ENCODE measurements around the gene FBRSL1. TPM values are rescaled to one million over a fixed set of nuclear protein-coding genes. Genes with fewer than 3 reads are reported as not detected.

FBRSL1 gene
- total RNA-seq, 4 donors from 2014 or later: 5.9 to 34.3 (median 23.4) TPM

- no peaks in the 10 kb centered on the region for H3K36me3 ChIP-seq
- H3K4me1 ChIP-seq: no peaks in the 10 kb centered on the region
- H3K27me3 ChIP-seq: no peaks in the 10 kb centered on the region
- H3K4me3 ChIP-seq: no peak overlapping the region
- DNase-seq: no peak
- no peak for TF ChIP-seq POLR2A (IDR thresholded peaks at IDR 0.05)
- TF ChIP-seq, protein P1, sequence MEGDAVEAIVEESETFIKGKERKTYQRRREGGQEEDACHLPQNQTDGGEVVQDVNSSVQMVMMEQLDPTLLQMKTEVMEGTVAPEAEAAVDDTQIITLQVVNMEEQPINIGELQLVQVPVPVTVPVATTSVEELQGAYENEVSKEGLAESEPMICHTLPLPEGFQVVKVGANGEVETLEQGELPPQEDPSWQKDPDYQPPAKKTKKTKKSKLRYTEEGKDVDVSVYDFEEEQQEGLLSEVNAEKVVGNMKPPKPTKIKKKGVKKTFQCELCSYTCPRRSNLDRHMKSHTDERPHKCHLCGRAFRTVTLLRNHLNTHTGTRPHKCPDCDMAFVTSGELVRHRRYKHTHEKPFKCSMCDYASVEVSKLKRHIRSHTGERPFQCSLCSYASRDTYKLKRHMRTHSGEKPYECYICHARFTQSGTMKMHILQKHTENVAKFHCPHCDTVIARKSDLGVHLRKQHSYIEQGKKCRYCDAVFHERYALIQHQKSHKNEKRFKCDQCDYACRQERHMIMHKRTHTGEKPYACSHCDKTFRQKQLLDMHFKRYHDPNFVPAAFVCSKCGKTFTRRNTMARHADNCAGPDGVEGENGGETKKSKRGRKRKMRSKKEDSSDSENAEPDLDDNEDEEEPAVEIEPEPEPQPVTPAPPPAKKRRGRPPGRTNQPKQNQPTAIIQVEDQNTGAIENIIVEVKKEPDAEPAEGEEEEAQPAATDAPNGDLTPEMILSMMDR (IDR thresholded peaks at IDR 0.05): no peak
- 81 to 100% methylated on average over 1 to 2 of the region's 9 CpGs for WGBS, 2 donors
- intact Hi-C loops (cut with DNase I): no loop called here
- no peaks in the 10 kb centered on the region for H3K9me3 ChIP-seq
- H3K27ac ChIP-seq: no peak overlapping the region
Measured at GRCh38 chr12:132541200-132541599, 51.2 kb downstream of the FBRSL1 start.

DNA sequence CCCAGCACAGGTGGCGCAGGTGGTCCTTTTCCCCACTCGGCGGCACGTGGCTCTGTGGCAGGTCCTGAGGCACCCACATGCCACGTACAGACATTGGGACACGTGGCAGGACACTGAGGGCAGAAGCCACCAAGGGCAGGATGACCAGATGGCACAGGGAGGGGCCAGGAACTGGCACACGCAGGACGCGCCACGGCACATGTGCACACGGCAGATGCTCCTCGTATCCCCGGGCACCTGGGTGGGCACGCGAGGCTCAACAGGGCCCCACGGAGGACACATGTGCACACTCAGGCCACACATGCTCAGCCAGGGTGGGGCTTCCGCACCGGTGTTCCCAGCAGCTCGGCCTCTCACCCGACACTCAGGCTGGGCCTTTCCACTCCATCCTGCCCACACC is 52.0 kb downstream of the FBRSL1 start:
- Histone ChIP-seq H3K4me1 (no peaks in the 10 kb centered on the region), H3K9me3 (no peaks in the 10 kb centered on the region), H3K4me3 (no peak overlapping the region), H3K27ac (no peak overlapping the region), H3K36me3 (no peaks in the 10 kb centered on the region), H3K27me3 (no peaks in the 10 kb centered on the region)
- intact Hi-C loops (cut with DNase I): no loop called here
- 40 to 95% methylated on average over 1 to 12 of the region's 20 CpGs for WGBS, 2 donors
- DNase-seq: no peak
- TF ChIP-seq POLR2A (IDR thresholded peaks at IDR 0.05): no peak
- TF ChIP-seq, protein P1 (IDR thresholded peaks at IDR 0.05): no peak

GRCh38 chr12:132542661-132543060 is 52.7 kb downstream of the FBRSL1 start:
- Histone ChIP-seq H3K27me3 (no peaks in the 10 kb centered on the region), H3K4me1 (no peaks in the 10 kb centered on the region), H3K4me3 (no peak overlapping the region), H3K36me3 (peaks cover 0 to 5% (median 0%) of the 10 kb centered on the region in 3 donors), H3K9me3 (no peaks in the 10 kb centered on the region), H3K27ac (no peak overlapping the region)
- intact Hi-C loops (cut with DNase I): no loop called here
- no peak for DNase-seq
- WGBS, 2 donors: 80 to 83% methylated on average over 1 to 2 of the region's 9 CpGs
- TF ChIP-seq POLR2A (IDR thresholded peaks at IDR 0.05): no peak
- TF ChIP-seq, protein P1 (IDR thresholded peaks at IDR 0.05): no peak

DNA sequence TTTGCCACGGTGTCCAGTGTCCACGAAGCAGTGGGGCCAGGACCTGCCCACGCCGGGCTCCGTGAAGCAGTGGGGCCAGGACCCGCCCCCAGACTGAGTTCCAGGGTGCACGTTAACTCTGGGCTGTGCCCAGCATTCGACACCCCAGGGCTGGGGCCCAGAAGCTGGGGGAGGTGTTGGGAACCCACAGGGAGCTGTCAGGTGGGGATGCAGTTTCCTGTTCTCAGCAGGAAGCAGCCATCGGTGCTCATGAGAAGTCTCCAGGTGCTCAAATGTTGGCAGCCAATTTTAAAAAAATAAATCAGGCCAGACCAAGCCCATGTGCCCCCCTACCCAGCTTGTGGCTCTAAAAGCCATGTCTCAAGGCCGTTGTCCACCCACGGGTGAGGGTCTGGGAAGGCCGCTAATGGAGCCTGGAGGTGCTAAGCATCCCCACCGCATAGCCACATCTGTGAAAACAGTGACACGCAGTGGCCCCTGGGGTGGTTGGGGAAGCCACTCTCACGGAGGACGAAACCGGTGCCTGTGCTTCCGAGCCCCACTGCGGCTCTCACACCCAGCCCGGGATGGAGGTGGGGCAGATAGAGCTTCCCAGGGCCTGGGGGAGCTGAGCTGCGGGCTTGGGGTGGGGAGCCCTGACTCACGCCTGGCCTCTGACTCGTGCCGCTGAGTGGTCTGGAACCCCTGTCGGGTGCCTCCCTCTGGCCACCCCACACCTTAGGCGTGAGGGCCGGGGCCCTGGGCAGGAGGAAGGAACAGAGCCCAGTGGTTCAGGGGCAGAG is 53.5 kb downstream of the FBRSL1 start:
- H3K27ac ChIP-seq: no peak overlapping the region
- WGBS, 2 donors: 81 to 96% methylated on average over 5 of the region's 27 CpGs
- H3K27me3 ChIP-seq: no peaks in the 10 kb centered on the region
- DNase-seq: no peak
- H3K4me3 ChIP-seq: no peak overlapping the region
- intact Hi-C loops (cut with DNase I): no loop called here
- TF ChIP-seq, protein P1 (IDR thresholded peaks at IDR 0.05): no peak
- TF ChIP-seq POLR2A (IDR thresholded peaks at IDR 0.05): no peak
- H3K4me1 ChIP-seq: no peaks in the 10 kb centered on the region
- H3K9me3 ChIP-seq: no peaks in the 10 kb centered on the region
- H3K36me3 ChIP-seq: peaks cover 0 to 13% (median 1%) of the 10 kb centered on the region in 3 donors

- H3K9me3 ChIP-seq: no peaks in the 10 kb centered on the region
- DNase-seq: no peak
- TF ChIP-seq, protein P1 (IDR thresholded peaks at IDR 0.05): no peak
- TF ChIP-seq POLR2A (IDR thresholded peaks at IDR 0.05): no peak
- no peaks in the 10 kb centered on the region for H3K4me1 ChIP-seq
- WGBS, 2 donors: 95% methylated on average over 5 of the region's 12 CpGs; no CpG with 5 or more reads in 1 of the 2 donors
- H3K36me3 ChIP-seq: peaks cover 0 to 19% (median 7%) of the 10 kb centered on the region in 3 donors
- intact Hi-C loops (cut with DNase I): no loop called here
- H3K27me3 ChIP-seq: no peaks in the 10 kb centered on the region
- H3K27ac ChIP-seq: no peak overlapping the region
- H3K4me3 ChIP-seq: no peak overlapping the region
Measured at GRCh38 chr12:132544080-132544397, 54.1 kb downstream of the FBRSL1 start.
